Osteoblast (primary cell): ENCODE measurements around the gene BIRC5. TPM values are rescaled to one million over a fixed set of nuclear protein-coding genes. Genes with fewer than 3 reads are reported as not detected.

Experiments used
- DNase-seq: peaks from one replicate; pipeline ENCODE4 v3.0.0; 2011; ENCODE audit warnings: low spot score, mixed read lengths; ENCODE audit not compliant: insufficient read length; ENCODE audit errors: missing footprints
- H2AFZ ChIP-seq: 2 replicates; pipeline ENCODE4 v1.6.0; 2011; ENCODE audit warnings: mild to moderate bottlenecking, low read length
- H3K27ac ChIP-seq: 2 replicates; pipeline ENCODE4 v1.5.1; 2011; ENCODE audit warnings: mild to moderate bottlenecking, low read depth, low read length, moderate library complexity
- H3K27me3 ChIP-seq: 2 replicates; pipeline ENCODE4 v1.6.0; 2012; ENCODE audit warnings: mild to moderate bottlenecking, control low read depth, inconsistent platforms, low read length, moderate library complexity; ENCODE audit not compliant: insufficient read depth
- H3K36me3 ChIP-seq: 2 replicates; pipeline ENCODE4 v1.5.1; 2011; ENCODE audit warnings: mild to moderate bottlenecking, low read length, control low read depth, moderate library complexity; ENCODE audit not compliant: insufficient read depth
- H3K4me1 ChIP-seq: 2 replicates; pipeline ENCODE4 v1.5.1; 2011; ENCODE audit warnings: mild to moderate bottlenecking, low read length, control low read depth, moderate library complexity; ENCODE audit not compliant: insufficient read depth
- H3K4me2 ChIP-seq: 2 replicates; pipeline ENCODE4 v1.6.0; 2011; ENCODE audit warnings: mild to moderate bottlenecking, low read length; ENCODE audit not compliant: insufficient read depth
- H3K4me3 ChIP-seq: fragments of 200-600 bp; sonication (generic); 3 replicates; pipeline ENCODE4 v1.5.1; 2012; ENCODE audit warnings: mild to moderate bottlenecking, low read length, inconsistent platforms; ENCODE audit not compliant: insufficient read depth
- H3K79me2 ChIP-seq: 2 replicates; pipeline ENCODE4 v1.6.0; 2012; ENCODE audit warnings: mild to moderate bottlenecking, low read length, control low read depth, inconsistent platforms; ENCODE audit not compliant: insufficient read depth
- H3K9me3 ChIP-seq: 2 replicates; pipeline ENCODE4 v1.5.1; 2011; ENCODE audit warnings: low read depth, low read length, control low read depth
- H4K20me1 ChIP-seq: 2 replicates; pipeline ENCODE4 v1.6.0; 2012; ENCODE audit warnings: mild to moderate bottlenecking, low read length, control low read depth; ENCODE audit not compliant: insufficient read depth
- CTCF ChIP-seq: IDR thresholded peaks from 2 replicates; pipeline ENCODE4 v1.5.1; 2011; ENCODE audit warnings: mild to moderate bottlenecking, low read depth, low read length, moderate library complexity; ENCODE audit errors: extremely low read depth
- total RNA-seq: library from RNA; depleted of rRNA; stranded (reverse); fragments of >200 nt; gene quantifications from 2 replicates; pipeline ENCODE4 v1.2.3, GENCODE V29; 2012

The BIRC5 gene
- 8.0 and 11.5 TPM in 2 replicates for total RNA-seq

DNA sequence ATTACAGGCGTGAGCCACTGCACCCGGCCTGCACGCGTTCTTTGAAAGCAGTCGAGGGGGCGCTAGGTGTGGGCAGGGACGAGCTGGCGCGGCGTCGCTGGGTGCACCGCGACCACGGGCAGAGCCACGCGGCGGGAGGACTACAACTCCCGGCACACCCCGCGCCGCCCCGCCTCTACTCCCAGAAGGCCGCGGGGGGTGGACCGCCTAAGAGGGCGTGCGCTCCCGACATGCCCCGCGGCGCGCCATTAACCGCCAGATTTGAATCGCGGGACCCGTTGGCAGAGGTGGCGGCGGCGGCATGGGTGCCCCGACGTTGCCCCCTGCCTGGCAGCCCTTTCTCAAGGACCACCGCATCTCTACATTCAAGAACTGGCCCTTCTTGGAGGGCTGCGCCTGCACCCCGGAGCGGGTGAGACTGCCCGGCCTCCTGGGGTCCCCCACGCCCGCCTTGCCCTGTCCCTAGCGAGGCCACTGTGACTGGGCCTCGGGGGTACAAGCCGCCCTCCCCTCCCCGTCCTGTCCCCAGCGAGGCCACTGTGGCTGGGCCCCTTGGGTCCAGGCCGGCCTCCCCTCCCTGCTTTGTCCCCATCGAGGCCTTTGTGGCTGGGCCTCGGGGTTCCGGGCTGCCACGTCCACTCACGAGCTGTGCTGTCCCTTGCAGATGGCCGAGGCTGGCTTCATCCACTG, at the start of gene BIRC5:
TSS of gene BIRC5 (plus strand) at position 238 of the 690 bp plus-strand sequence. CDS start at position 302, 64 bp downstream.
- H3K9me3 ChIP-seq, result no peaks in the 10 kb centered on the region
- H3K4me2 ChIP-seq, result peak within 1 kb of the TSS; percentile 98
- H3K4me3 ChIP-seq, result peak within 1 kb of the TSS; percentile 91
- peaks cover 6% of the 10 kb centered on the region for H3K4me1 ChIP-seq
- peak within 1 kb of the TSS; percentile 98 for H2AFZ ChIP-seq
- H3K27ac ChIP-seq, result peak within 1 kb of the TSS; percentile 66
- peaks cover 30% of the 10 kb centered on the region for H3K79me2 ChIP-seq
- DNase-seq, result peak; percentile 99
- no peaks in the 10 kb centered on the region for H4K20me1 ChIP-seq
- peaks cover 3% of the 10 kb centered on the region for H3K36me3 ChIP-seq
- no peak for TF ChIP-seq CTCF
- no peaks in the 10 kb centered on the region for H3K27me3 ChIP-seq

GRCh38 chr17:78164748-78165607, 49.1 kb upstream of the BIRC5 start:
- Histone ChIP-seq H3K27ac (no peak overlapping the region), H4K20me1 (peaks cover 6% of the 10 kb centered on the region), H3K4me1 (peaks cover 4% of the 10 kb centered on the region), H3K9me3 (no peaks in the 10 kb centered on the region), H3K4me2 (no peak overlapping the region), H3K27me3 (no peaks in the 10 kb centered on the region), H3K79me2 (no peaks in the 10 kb centered on the region), H3K4me3 (no peak overlapping the region), H3K36me3 (no peaks in the 10 kb centered on the region), H2AFZ (no peak overlapping the region)
- no peak for TF ChIP-seq CTCF
- peak; percentile 73 for DNase-seq

DNA sequence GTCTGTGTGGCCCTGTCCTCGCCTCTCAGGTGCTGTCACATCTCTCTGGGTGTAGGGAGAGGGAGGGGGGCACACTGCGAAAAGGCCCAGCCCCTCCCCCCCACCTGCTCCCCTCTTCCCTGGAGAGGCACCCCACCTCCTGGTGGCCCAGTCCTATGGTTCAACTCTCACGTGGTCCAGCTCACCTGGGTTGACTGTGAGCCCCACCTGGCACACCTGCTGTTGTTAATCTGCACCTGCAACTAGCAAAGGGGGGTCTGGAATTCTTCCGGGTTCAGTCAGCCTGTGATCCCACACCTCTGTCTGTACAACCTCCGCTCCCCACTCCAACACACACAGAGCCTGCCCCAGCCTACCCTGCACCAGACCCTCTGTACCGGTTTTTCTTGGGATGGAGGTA, 47.6 kb upstream of the BIRC5 start:
- Histone ChIP-seq H3K36me3 (no peaks in the 10 kb centered on the region), H3K27me3 (no peaks in the 10 kb centered on the region), H3K9me3 (no peaks in the 10 kb centered on the region), H3K79me2 (no peaks in the 10 kb centered on the region), H2AFZ (no peak overlapping the region), H4K20me1 (peaks cover 6% of the 10 kb centered on the region), H3K4me1 (peaks cover 4% of the 10 kb centered on the region), H3K4me3 (no peak overlapping the region), H3K27ac (no peak overlapping the region), H3K4me2 (no peak overlapping the region)
- no peak for TF ChIP-seq CTCF
- peak; percentile 58 for DNase-seq
